Peyer's patch (tissue), 4 donors: ENCODE results near the gene ATP10A.

ENCODE experiments used
- POLR2A ChIP-seq, 2 donors: fragments of 450-650 bp; IDR thresholded peaks; one replicate each; pipeline ENCODE4 v1.5.1; 2017; ENCODE audit warnings: antibody characterized with exemption in 2 of 2, mild to moderate bottlenecking in 2 of 2, moderate library complexity in 2 of 2
- TF ChIP-seq, protein P1 (sequence below), 6 experiments: fragments of 450-650 bp in 4 of 6; fragments of 200-600 bp in 2 of 6; sonication (generic) in 1 of 6; IDR thresholded peaks; one replicate each; pipeline ENCODE4 v1.5.1; 2017 to 2019; ENCODE audit warnings: antibody characterized with exemption in 6 of 6, mild to moderate bottlenecking in 3 of 6, moderate library complexity in 1 of 6

- no peak for TF ChIP-seq POLR2A (IDR thresholded peaks at IDR 0.05)
- TF ChIP-seq, protein P1, sequence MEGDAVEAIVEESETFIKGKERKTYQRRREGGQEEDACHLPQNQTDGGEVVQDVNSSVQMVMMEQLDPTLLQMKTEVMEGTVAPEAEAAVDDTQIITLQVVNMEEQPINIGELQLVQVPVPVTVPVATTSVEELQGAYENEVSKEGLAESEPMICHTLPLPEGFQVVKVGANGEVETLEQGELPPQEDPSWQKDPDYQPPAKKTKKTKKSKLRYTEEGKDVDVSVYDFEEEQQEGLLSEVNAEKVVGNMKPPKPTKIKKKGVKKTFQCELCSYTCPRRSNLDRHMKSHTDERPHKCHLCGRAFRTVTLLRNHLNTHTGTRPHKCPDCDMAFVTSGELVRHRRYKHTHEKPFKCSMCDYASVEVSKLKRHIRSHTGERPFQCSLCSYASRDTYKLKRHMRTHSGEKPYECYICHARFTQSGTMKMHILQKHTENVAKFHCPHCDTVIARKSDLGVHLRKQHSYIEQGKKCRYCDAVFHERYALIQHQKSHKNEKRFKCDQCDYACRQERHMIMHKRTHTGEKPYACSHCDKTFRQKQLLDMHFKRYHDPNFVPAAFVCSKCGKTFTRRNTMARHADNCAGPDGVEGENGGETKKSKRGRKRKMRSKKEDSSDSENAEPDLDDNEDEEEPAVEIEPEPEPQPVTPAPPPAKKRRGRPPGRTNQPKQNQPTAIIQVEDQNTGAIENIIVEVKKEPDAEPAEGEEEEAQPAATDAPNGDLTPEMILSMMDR (IDR thresholded peaks at IDR 0.05), result no peak
Observed at GRCh38 chr15:25652704-25653103, 210.4 kb downstream of the ATP10A start.
